AG09319 (cell line): ENCODE data around the gene SLC23A3.

Experiments
- DNase-seq: peaks from one replicate; pipeline ENCODE4 v3.0.0-alpha.2; 2010; ENCODE audit warnings: low read depth; ENCODE audit errors: extremely low read depth
- TF ChIP-seq, protein P1 (sequence below): IDR thresholded peaks from 2 replicates; pipeline ENCODE4 v1.5.1; 2011; ENCODE audit warnings: low read depth, mild to moderate bottlenecking, inconsistent platforms, low read length, moderate library complexity

The SLC23A3 gene

DNA sequence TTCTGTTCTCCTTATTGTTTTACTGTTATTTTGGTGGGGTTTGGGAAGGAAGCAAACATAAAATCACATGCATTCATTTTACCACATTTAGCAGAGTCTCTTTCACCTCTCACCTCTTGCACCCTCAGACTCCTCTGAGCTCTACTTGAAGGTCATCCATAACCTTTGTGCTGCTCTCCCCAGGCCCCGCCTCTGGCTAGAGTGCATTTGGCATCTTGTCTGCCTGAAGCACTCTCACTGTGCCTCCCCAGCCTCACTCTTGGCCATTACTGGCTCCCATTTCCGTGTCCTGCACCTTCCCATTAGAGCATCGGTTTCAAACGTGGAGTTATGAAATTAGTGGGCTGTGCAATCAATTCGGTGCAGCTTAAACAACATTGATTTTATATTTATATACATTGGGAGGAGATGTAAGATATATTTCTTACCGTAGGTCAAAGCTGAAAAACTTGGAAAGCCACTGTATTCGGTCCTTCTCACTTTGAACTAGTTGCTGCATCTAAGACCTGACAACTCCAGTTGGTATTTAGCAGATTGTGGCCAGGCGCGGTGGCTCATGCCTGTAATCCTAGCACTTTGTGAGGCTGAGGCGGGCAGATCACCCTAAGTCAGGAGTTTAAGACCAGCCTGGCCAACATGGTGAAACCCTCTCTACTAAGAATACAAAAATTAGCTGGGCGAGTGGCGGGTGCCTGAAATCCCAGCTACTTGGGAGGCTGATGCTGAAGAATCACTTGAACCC is 29.8 kb upstream of the SLC23A3 start:
- no peak for DNase-seq
- TF ChIP-seq, protein P1, sequence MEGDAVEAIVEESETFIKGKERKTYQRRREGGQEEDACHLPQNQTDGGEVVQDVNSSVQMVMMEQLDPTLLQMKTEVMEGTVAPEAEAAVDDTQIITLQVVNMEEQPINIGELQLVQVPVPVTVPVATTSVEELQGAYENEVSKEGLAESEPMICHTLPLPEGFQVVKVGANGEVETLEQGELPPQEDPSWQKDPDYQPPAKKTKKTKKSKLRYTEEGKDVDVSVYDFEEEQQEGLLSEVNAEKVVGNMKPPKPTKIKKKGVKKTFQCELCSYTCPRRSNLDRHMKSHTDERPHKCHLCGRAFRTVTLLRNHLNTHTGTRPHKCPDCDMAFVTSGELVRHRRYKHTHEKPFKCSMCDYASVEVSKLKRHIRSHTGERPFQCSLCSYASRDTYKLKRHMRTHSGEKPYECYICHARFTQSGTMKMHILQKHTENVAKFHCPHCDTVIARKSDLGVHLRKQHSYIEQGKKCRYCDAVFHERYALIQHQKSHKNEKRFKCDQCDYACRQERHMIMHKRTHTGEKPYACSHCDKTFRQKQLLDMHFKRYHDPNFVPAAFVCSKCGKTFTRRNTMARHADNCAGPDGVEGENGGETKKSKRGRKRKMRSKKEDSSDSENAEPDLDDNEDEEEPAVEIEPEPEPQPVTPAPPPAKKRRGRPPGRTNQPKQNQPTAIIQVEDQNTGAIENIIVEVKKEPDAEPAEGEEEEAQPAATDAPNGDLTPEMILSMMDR, result no peak

DNA sequence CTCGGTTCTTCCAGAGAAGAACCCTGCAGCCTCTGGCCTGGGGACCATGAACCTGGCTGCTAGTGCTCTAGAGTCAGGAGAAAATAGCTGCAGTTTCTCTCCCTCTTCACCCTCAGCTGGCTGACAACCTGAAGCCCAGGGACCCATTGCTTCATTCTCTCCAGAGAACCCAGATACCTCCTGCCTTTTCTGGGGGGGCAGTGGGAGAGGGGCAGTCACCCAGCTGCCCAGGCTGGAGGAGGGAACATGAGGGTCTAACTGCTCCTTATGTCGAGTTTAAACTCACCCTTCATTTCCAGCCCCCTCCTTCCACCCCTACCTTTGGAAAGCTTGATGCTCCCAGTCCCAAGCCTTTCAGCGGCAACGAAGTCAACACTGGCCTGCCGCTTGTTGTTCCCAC is 29.1 kb upstream of the SLC23A3 start:
- DNase-seq, result no peak
- TF ChIP-seq, protein P1, result no peak

DNA sequence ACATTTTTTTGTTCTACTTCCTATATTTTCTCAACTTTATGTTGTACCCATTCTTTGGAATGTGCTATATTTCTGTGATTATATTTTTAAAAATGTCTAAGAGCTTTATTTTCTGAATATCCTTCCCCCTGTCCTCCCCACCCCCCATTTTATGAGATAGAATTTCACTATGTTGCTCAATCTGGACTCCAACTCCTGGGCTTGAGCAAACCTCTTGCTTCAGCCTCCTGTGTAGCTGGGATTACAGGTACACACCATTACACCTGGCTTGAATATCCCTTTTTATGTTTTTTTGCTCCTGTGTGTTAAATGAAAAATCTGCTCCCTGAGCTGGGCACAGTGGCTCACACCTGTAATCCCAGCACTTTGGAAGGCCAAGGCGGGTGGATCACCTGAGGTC is 27.6 kb upstream of the SLC23A3 start:
- TF ChIP-seq, protein P1, result no peak
- no peak for DNase-seq

DNA sequence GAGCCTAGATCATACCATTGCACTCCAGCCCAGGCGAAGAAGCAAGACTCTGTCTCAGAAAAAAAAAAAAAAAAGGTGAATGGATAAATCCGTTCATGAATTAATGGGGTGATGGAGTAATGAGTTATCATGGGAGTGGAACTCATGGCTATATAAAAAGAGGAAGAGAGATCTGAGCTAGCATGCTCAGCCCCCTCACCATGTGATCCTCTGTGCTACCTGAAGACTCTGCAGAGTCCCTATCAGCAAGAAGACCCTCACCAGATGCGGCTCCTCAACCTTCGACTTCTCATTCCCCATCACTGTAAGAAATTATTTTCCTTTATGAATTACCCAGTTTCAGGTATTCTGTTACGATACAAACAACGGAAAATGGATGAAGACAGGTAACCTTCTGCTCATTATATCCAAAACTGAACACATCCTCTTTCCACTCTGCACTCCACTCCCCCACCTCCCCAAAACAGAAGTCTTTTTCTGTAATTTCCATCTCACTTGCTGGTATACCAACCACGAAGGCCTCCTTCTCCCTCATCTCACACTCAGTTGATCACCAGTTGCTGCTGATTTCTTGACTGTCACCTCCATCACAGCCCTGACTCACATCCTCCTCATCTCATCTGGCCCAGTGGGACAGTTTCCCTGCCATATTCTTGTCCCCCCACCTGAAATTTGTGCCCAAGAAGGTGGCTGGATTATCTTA is 17.1 kb upstream of the SLC23A3 start:
- DNase-seq, result no peak
- TF ChIP-seq, protein P1, result no peak

DNA sequence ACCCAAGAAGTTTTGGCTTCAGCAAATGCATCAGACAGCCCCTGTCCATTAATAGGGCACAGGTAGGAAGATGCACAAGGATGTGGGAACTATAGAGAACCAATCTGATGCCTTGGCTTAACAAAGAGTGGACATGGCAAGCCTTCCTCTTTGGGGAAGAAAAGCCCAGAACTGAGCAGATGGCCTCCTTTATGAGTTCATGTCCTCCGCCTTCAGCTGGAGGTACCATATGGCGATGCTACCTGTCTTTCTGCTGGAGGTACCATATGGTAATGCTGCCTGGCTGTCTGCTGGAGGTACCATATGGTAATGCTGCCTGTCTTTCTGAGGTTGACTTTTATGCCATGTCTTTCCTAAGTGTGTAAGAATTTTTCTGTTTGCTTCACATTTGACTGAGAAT is 14.3 kb upstream of the SLC23A3 start:
- DNase-seq, result no peak
- TF ChIP-seq, protein P1, result no peak

DNA sequence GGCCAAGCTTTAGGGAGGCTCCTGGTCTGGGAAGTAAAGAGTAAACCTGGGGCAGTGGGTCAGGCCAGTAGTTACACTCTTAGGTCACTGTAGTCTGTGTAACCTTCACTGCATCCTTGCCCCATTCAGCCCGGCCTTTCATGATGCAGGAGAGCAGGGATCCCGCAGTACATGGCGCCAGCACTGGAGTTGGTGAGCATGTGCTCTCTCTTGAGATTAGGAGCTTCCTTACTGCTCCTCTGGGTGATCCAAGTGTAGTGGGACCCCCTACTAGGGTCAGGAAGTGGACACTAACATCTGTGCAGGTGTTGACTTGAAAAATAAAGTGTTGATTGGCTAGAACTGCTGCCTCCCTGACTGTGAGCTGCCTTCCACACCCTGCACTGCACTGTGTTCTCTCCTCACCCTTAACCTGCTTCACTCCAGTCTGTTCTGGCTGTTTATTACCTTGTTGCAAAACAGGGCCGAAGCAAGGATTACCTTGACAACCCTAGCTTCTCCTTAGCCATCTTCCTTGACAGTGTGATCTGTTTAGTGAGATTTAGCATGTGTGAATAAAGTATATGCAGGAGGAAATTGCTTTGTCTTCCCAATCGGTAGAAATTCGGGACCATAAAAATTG is 13.4 kb upstream of the SLC23A3 start:
- TF ChIP-seq, protein P1, result no peak
- no peak for DNase-seq
